Trophoblast cell (in vitro differentiated cells and primary cell): ENCODE measurements around the gene CDH22.

Source experiments
- DNase-seq, 2 donors: peaks; one replicate each; pipeline ENCODE4 v3.0.0-alpha.2; 2016
- H2AFZ ChIP-seq: 2 replicates; pipeline ENCODE4 v1.6.1; 2013; ENCODE audit warnings: low read length, moderate library complexity, mild to moderate bottlenecking; ENCODE audit not compliant: insufficient read depth, poor library complexity
- H2AK5ac ChIP-seq: 2 replicates; pipeline ENCODE4 v1.6.1; 2013; ENCODE audit warnings: mild to moderate bottlenecking, low read length
- H2BK120ac ChIP-seq: 2 replicates; pipeline ENCODE4 v1.6.1; 2013; ENCODE audit warnings: low read length, mild to moderate bottlenecking, moderate library complexity; ENCODE audit not compliant: insufficient read depth, poor library complexity
- H2BK12ac ChIP-seq: 2 replicates; pipeline ENCODE4 v1.6.1; 2013; ENCODE audit warnings: mild to moderate bottlenecking, low read length, moderate library complexity
- H2BK5ac ChIP-seq: 2 replicates; pipeline ENCODE4 v1.6.1; 2013; ENCODE audit warnings: low read length, low read depth, moderate library complexity, mild to moderate bottlenecking; ENCODE audit not compliant: poor library complexity
- H3K14ac ChIP-seq: 2 replicates; pipeline ENCODE4 v1.6.1; 2013; ENCODE audit warnings: mild to moderate bottlenecking, low read length
- H3K18ac ChIP-seq: 2 replicates; pipeline ENCODE4 v1.6.1; 2013; ENCODE audit warnings: mild to moderate bottlenecking, low read length
- H3K23ac ChIP-seq: 2 replicates; pipeline ENCODE4 v1.6.1; 2013; ENCODE audit warnings: low read length
- H3K27ac ChIP-seq: 2 replicates; pipeline ENCODE4 v1.5.1; 2013; ENCODE audit warnings: low read depth, mild to moderate bottlenecking, inconsistent platforms, low read length, moderate library complexity
- H3K27me3 ChIP-seq: 2 replicates; pipeline ENCODE4 v1.6.1; 2013; ENCODE audit warnings: inconsistent platforms, mild to moderate bottlenecking, low read length, moderate library complexity; ENCODE audit not compliant: insufficient read depth
- H3K36me3 ChIP-seq, 2 experiments: 1 replicate in 1 of 2; 2 replicates in 1 of 2; pipeline ENCODE4 v1.6.1; 2013; ENCODE audit warnings: low read length in 2 of 2, mild to moderate bottlenecking in 2 of 2, moderate library complexity in 1 of 2; ENCODE audit not compliant: insufficient read depth in 2 of 2, control insufficient read depth in 1 of 2
- H3K4ac ChIP-seq: 2 replicates; pipeline ENCODE4 v1.6.1; 2013; ENCODE audit warnings: low read depth, mild to moderate bottlenecking, low read length, moderate library complexity
- H3K4me1 ChIP-seq, 2 experiments: 1 replicate in 1 of 2; 2 replicates in 1 of 2; pipeline ENCODE4 v1.6.1; 2013; ENCODE audit warnings: low read length in 2 of 2, mild to moderate bottlenecking in 2 of 2, moderate library complexity in 1 of 2; ENCODE audit not compliant: insufficient read depth in 2 of 2, control insufficient read depth in 1 of 2
- H3K4me2 ChIP-seq: 2 replicates; pipeline ENCODE4 v1.6.1; 2013; ENCODE audit warnings: inconsistent platforms, mild to moderate bottlenecking, low read length, moderate library complexity
- H3K4me3 ChIP-seq: 2 replicates; pipeline ENCODE4 v1.5.1; 2013; ENCODE audit warnings: mild to moderate bottlenecking, low read depth, low read length, inconsistent platforms
- H3K79me1 ChIP-seq: one replicate; pipeline ENCODE4 v1.6.1; 2013; ENCODE audit warnings: low read length
- H3K79me2 ChIP-seq: 2 replicates; pipeline ENCODE4 v1.6.1; 2013; ENCODE audit warnings: low read length, mild to moderate bottlenecking; ENCODE audit not compliant: control insufficient read depth, insufficient read depth, poor library complexity
- H3K9ac ChIP-seq: 2 replicates; pipeline ENCODE4 v1.6.1; 2013; ENCODE audit warnings: mild to moderate bottlenecking, low read length
- H3K9me3 ChIP-seq: 2 replicates; pipeline ENCODE4 v1.6.1; 2013; ENCODE audit warnings: low read depth, mild to moderate bottlenecking, control low read depth, inconsistent platforms, low read length; ENCODE audit not compliant: insufficient read depth
- H4K12ac ChIP-seq: 2 replicates; pipeline ENCODE4 v1.6.1; 2013; ENCODE audit warnings: low read depth, mild to moderate bottlenecking, low read length, moderate library complexity
- H4K8ac ChIP-seq: 2 replicates; pipeline ENCODE4 v1.6.1; 2013; ENCODE audit warnings: low read depth, mild to moderate bottlenecking, low read length, moderate library complexity
- H4K91ac ChIP-seq: one replicate; pipeline ENCODE4 v1.6.1; 2013; ENCODE audit warnings: low read depth, mild to moderate bottlenecking, low read length, moderate library complexity
- WGBS: extraction: QIAGEN DNeasy Blood & Tissue Kit; methylation state at CpG from one replicate; pipeline ENCODE4 v1.1.7; 2013; ENCODE audit warnings: missing lambda C conversion rate; ENCODE audit not compliant: insufficient read length, insufficient coverage; ENCODE audit errors: extremely low coverage; 5-methylcytosine and 5-hydroxymethylcytosine counted together

Gene CDH22

DNA sequence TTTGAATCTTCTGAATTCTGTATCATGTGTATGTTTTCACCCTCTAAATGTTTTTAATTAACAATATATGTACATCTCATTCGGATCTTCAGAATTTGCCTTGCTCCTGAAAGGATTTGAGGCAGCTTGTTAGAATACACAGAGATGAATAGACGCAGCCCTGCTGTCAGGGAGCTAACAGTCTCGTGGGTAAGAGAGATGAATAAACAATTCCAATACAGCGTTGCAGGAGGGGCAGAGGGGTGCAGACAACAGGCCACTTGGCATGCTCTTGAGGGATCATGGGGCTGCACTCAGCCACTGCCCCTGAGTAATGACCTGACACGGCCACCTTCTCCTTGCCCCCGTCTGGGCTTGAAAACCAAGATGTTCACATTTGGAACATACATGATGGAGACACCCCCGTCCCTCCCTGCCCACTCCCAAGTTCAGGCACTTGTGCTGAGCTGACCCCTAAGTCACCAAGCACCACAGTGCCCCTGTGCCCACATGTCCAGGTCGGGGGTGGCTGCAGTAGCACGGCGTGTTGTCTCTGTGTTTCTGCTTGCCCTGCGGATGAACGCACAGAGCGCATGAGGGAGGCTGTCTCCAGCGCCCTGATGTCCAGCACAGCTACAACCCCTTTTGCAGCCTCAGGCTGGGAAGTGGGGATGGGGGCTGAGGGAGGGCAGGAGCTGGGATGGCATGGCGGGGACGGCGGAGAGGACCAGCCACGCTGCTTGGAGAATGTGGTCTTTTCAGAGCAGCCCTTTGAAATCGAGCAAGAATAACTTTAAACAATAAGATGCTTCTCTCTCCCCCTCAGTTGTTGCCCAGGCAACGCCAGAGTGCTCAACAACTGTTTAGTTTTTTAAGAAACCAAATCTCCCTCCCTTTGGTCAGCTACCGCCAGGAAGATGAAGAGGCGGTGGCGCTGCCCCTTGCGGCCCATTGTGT lies 33.0 kb upstream of the CDH22 start:
- no peak for DNase-seq
- Histone ChIP-seq H2BK5ac (no peak overlapping the region), H3K9ac (no peak overlapping the region), H2BK120ac (no peak overlapping the region), H2BK12ac (no peak overlapping the region), H3K14ac (no peak overlapping the region), H4K91ac (no peak overlapping the region), H3K23ac (no peak overlapping the region), H4K8ac (no peak overlapping the region), H3K79me1 (no peaks in the 10 kb centered on the region), H2AK5ac (no peak overlapping the region), H3K36me3 (no peaks in the 10 kb centered on the region), H3K4me1 (no peaks in the 10 kb centered on the region), H2AFZ (no peak overlapping the region), H3K79me2 (no peaks in the 10 kb centered on the region), H3K4me3 (no peak overlapping the region), H4K12ac (no peak overlapping the region), H3K27me3 (no peaks in the 10 kb centered on the region), H3K4ac (no peak overlapping the region), H3K4me2 (no peak overlapping the region), H3K27ac (no peak overlapping the region), H3K9me3 (no peaks in the 10 kb centered on the region), H3K18ac (no peak overlapping the region)
- no CpG with 5 or more reads among the region's 24 CpGs for WGBS

GRCh38 chr20:46339037-46339436 lies 30.7 kb upstream of the CDH22 start:
- no peak overlapping the region for H3K23ac ChIP-seq
- H3K27ac ChIP-seq: no peak overlapping the region
- no peak overlapping the region for H3K9ac ChIP-seq
- H3K18ac ChIP-seq: no peak overlapping the region
- no peak overlapping the region for H3K4me2 ChIP-seq
- H2AFZ ChIP-seq: no peak overlapping the region
- H3K4me1 ChIP-seq: no peaks in the 10 kb centered on the region
- no peak overlapping the region for H3K14ac ChIP-seq
- H3K79me2 ChIP-seq: no peaks in the 10 kb centered on the region
- H2BK5ac ChIP-seq: no peak overlapping the region
- no peak overlapping the region for H2BK12ac ChIP-seq
- no peaks in the 10 kb centered on the region for H3K9me3 ChIP-seq
- H3K36me3 ChIP-seq: no peaks in the 10 kb centered on the region
- WGBS: no CpG with 5 or more reads among the region's 7 CpGs
- no peak overlapping the region for H4K8ac ChIP-seq
- H2AK5ac ChIP-seq: no peak overlapping the region
- no peak overlapping the region for H4K91ac ChIP-seq
- no peak for DNase-seq
- no peaks in the 10 kb centered on the region for H3K27me3 ChIP-seq
- no peak overlapping the region for H4K12ac ChIP-seq
- H3K4me3 ChIP-seq: no peak overlapping the region
- no peak overlapping the region for H2BK120ac ChIP-seq
- no peak overlapping the region for H3K4ac ChIP-seq
- no peaks in the 10 kb centered on the region for H3K79me1 ChIP-seq

DNA sequence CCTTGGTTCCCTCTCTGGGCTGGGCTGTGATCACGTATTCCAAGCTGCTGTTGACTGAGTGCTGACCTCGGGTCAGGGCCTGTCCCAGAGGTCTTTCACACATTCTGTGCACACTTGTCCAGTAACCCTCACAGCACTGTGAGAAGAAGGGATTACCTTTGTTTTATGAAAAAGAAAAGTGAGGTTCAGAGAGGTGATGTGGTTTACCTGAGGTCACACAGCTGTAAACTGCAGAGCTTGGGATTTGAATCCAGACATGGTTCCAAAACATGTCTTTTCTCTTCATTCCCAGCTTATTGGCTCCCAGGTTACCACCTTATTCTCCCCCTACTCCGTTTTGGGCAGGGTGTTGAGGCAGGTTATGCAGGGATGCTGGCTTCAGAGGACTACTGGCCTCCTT lies 28.4 kb upstream of the CDH22 start:
- no peak overlapping the region for H2AK5ac ChIP-seq
- no peak for DNase-seq
- H2AFZ ChIP-seq: no peak overlapping the region
- no peak overlapping the region for H3K4me3 ChIP-seq
- H3K18ac ChIP-seq: no peak overlapping the region
- no peaks in the 10 kb centered on the region for H3K79me2 ChIP-seq
- H3K23ac ChIP-seq: no peak overlapping the region
- H3K79me1 ChIP-seq: no peaks in the 10 kb centered on the region
- no peak overlapping the region for H4K8ac ChIP-seq
- no peaks in the 10 kb centered on the region for H3K36me3 ChIP-seq
- H3K4me1 ChIP-seq: no peaks in the 10 kb centered on the region
- no peak overlapping the region for H3K4ac ChIP-seq
- H4K91ac ChIP-seq: no peak overlapping the region
- no peak overlapping the region for H3K14ac ChIP-seq
- H3K27ac ChIP-seq: no peak overlapping the region
- no peak overlapping the region for H3K4me2 ChIP-seq
- H3K9ac ChIP-seq: no peak overlapping the region
- no peak overlapping the region for H4K12ac ChIP-seq
- no peak overlapping the region for H2BK12ac ChIP-seq
- H2BK5ac ChIP-seq: no peak overlapping the region
- WGBS: no CpG with 5 or more reads among the region's 3 CpGs
- no peaks in the 10 kb centered on the region for H3K9me3 ChIP-seq
- no peaks in the 10 kb centered on the region for H3K27me3 ChIP-seq
- no peak overlapping the region for H2BK120ac ChIP-seq

GRCh38 chr20:46334303-46334904 lies 26.1 kb upstream of the CDH22 start:
- no peak overlapping the region for H3K4ac ChIP-seq
- no CpG with 5 or more reads among the region's 9 CpGs for WGBS
- no peak overlapping the region for H3K14ac ChIP-seq
- no peak overlapping the region for H2AFZ ChIP-seq
- no peak overlapping the region for H2BK120ac ChIP-seq
- no peak overlapping the region for H2BK5ac ChIP-seq
- no peak overlapping the region for H3K23ac ChIP-seq
- no peaks in the 10 kb centered on the region for H3K4me1 ChIP-seq
- H3K79me1 ChIP-seq: no peaks in the 10 kb centered on the region
- no peaks in the 10 kb centered on the region for H3K27me3 ChIP-seq
- H4K8ac ChIP-seq: no peak overlapping the region
- no peaks in the 10 kb centered on the region for H3K79me2 ChIP-seq
- no peak overlapping the region for H3K9ac ChIP-seq
- H4K91ac ChIP-seq: no peak overlapping the region
- H3K36me3 ChIP-seq: no peaks in the 10 kb centered on the region
- no peak overlapping the region for H3K4me3 ChIP-seq
- H3K18ac ChIP-seq: no peak overlapping the region
- DNase-seq: no peak
- no peak overlapping the region for H2BK12ac ChIP-seq
- H3K27ac ChIP-seq: no peak overlapping the region
- no peak overlapping the region for H4K12ac ChIP-seq
- no peak overlapping the region for H3K4me2 ChIP-seq
- no peak overlapping the region for H2AK5ac ChIP-seq
- no peaks in the 10 kb centered on the region for H3K9me3 ChIP-seq
